ENCODE measurements around the gene SCT.

SCT gene

GRCh38 chr11:577611-577894, 49.4 kb downstream of the SCT start:
- Histone ChIP-seq H3K4me3 (ENCODE audit: low read depth, low read length) (peak overlapping the region; percentile 95), H3K79me2 (ENCODE audit: control insufficient read depth, insufficient read depth, low read length, poor library complexity) (peaks cover 53% of the 10 kb centered on the region), H2BK120ac (ENCODE audit: insufficient read depth, low read length, poor library complexity) (no peak overlapping the region), H2BK12ac (ENCODE audit: low read length) (no peak overlapping the region), H3K4me2 (ENCODE audit: low read length) (peak overlapping the region; percentile 83), H3K9ac (ENCODE audit: low read length) (peak overlapping the region; percentile 80), H4K91ac (ENCODE audit: low read depth, low read length) (no peak overlapping the region), H3K9me3 (ENCODE audit: insufficient read depth, low read depth, low read length) (peaks cover 4% of the 10 kb centered on the region), H3K14ac (ENCODE audit: low read length) (no peak overlapping the region), H2AK5ac (ENCODE audit: low read length) (no peak overlapping the region), H3K36me3 (ENCODE audit: control insufficient read depth in 1 of 2, insufficient read depth in 2 of 2, low read length in 2 of 2) (peaks cover 19 to 23% of the 10 kb centered on the region in 2 experiments), H2BK5ac (ENCODE audit: low read depth, low read length, poor library complexity) (no peak overlapping the region), H4K8ac (ENCODE audit: low read depth, low read length) (no peak overlapping the region), H3K4me1 (ENCODE audit: control insufficient read depth in 1 of 2, insufficient read depth in 2 of 2, low read length in 2 of 2) (peaks cover 22 to 23% of the 10 kb centered on the region in 2 experiments), H4K12ac (ENCODE audit: low read depth, low read length) (no peak overlapping the region), H3K23ac (ENCODE audit: low read length) (no peak overlapping the region), H3K18ac (ENCODE audit: low read length) (no peak overlapping the region), H3K79me1 (ENCODE audit: low read length) (peaks cover 8% of the 10 kb centered on the region), H2AFZ (ENCODE audit: insufficient read depth, low read length, poor library complexity) (no peak overlapping the region), H3K4ac (ENCODE audit: low read depth, low read length) (peak overlapping the region; percentile 91), H3K27ac (ENCODE audit: low read depth, low read length) (no peak overlapping the region), H3K27me3 (ENCODE audit: insufficient read depth, low read length) (no peaks in the 10 kb centered on the region)
- no peak for DNase-seq
- WGBS (ENCODE audit: extremely low coverage, insufficient coverage, insufficient read length): no CpG with 5 or more reads among the region's 6 CpGs

GRCh38 chr11:576811-577610, 50.0 kb downstream of the SCT start:
- WGBS (ENCODE audit: extremely low coverage, insufficient coverage, insufficient read length): no CpG with 5 or more reads among the region's 48 CpGs
- H3K14ac ChIP-seq (ENCODE audit: low read length): peak overlapping the region; percentile 82
- peaks cover 15 to 20% of the 10 kb centered on the region in 2 experiments for H3K36me3 ChIP-seq (ENCODE audit: control insufficient read depth in 1 of 2, insufficient read depth in 2 of 2, low read length in 2 of 2)
- H4K8ac ChIP-seq (ENCODE audit: low read depth, low read length): peak overlapping the region; percentile 44
- H2BK5ac ChIP-seq (ENCODE audit: low read depth, low read length, poor library complexity): no peak overlapping the region
- DNase-seq: no peak
- peak overlapping the region; percentile 13 for H4K12ac ChIP-seq (ENCODE audit: low read depth, low read length)
- peak overlapping the region; percentile 80 for H3K9ac ChIP-seq (ENCODE audit: low read length)
- H3K23ac ChIP-seq (ENCODE audit: low read length): no peak overlapping the region
- peak overlapping the region; percentile 87 for H2AK5ac ChIP-seq (ENCODE audit: low read length)
- H2AFZ ChIP-seq (ENCODE audit: insufficient read depth, low read length, poor library complexity): no peak overlapping the region
- no peak overlapping the region for H2BK12ac ChIP-seq (ENCODE audit: low read length)
- H3K9me3 ChIP-seq (ENCODE audit: insufficient read depth, low read depth, low read length): peaks cover 4% of the 10 kb centered on the region
- H3K79me2 ChIP-seq (ENCODE audit: control insufficient read depth, insufficient read depth, low read length, poor library complexity): peaks cover 53% of the 10 kb centered on the region
- no peak overlapping the region for H3K27ac ChIP-seq (ENCODE audit: low read depth, low read length)
- peak overlapping the region; percentile 95 for H3K4me3 ChIP-seq (ENCODE audit: low read depth, low read length)
- H3K4ac ChIP-seq (ENCODE audit: low read depth, low read length): peak overlapping the region; percentile 91
- H3K18ac ChIP-seq (ENCODE audit: low read length): peak overlapping the region; percentile 28
- H2BK120ac ChIP-seq (ENCODE audit: insufficient read depth, low read length, poor library complexity): peak overlapping the region; percentile 29
- peak overlapping the region; percentile 78 for H4K91ac ChIP-seq (ENCODE audit: low read depth, low read length)
- no peaks in the 10 kb centered on the region for H3K27me3 ChIP-seq (ENCODE audit: insufficient read depth, low read length)
- H3K4me1 ChIP-seq (ENCODE audit: control insufficient read depth in 1 of 2, insufficient read depth in 2 of 2, low read length in 2 of 2): peaks cover 22 to 23% of the 10 kb centered on the region in 2 experiments
- H3K79me1 ChIP-seq (ENCODE audit: low read length): peaks cover 8% of the 10 kb centered on the region
- H3K4me2 ChIP-seq (ENCODE audit: low read length): peak overlapping the region; percentile 83
